Ovary (tissue), 3 donors: ENCODE results near the gene ZNF263.

Experiments
- CTCF ChIP-seq, 3 donors: fragments of 450-650 bp in 2 of 3; fragments of 200-600 bp in 1 of 3; IDR thresholded peaks; one replicate each; pipeline versions ENCODE4 v1.5.1 to v1.8.0; 2016 to 2022; ENCODE audit warnings: antibody characterized with exemption in 3 of 3, mild to moderate bottlenecking in 1 of 3
- POLR2A ChIP-seq: fragments of 450-650 bp; IDR thresholded peaks from one replicate; pipeline ENCODE4 v1.6.1; 2017; ENCODE audit warnings: antibody characterized with exemption, mild to moderate bottlenecking, moderate library complexity
- donor health status: DM: no; HTN: no; CAD: no.

GRCh38 chr16:3282730-3283542 lies at the start of gene ZNF263:
- no peak for TF ChIP-seq CTCF (IDR thresholded peaks at IDR 0.05)
- peak; percentile 78 for TF ChIP-seq POLR2A
